ENCODE data around the gene CNGB1. TPM values are rescaled to one million over a fixed set of nuclear protein-coding genes. Genes with fewer than 3 reads are reported as not detected.

CNGB1 gene
- total and polyA plus RNA-seq, 2 donors (not counting 1 experiment from before 2014, with no cell fraction given): not detected

- H3K4me2 ChIP-seq (ENCODE audit: extremely low read depth, insufficient read depth, low read length): no peak overlapping the region
- H3K9ac ChIP-seq (ENCODE audit: insufficient read depth, low read length): no peak overlapping the region
- no peaks in the 10 kb centered on the region for H3K9me3 ChIP-seq (ENCODE audit: control insufficient read depth, insufficient read depth, low read depth, low read length)
- H3K27ac ChIP-seq (ENCODE audit: insufficient read depth, low read length): no peak overlapping the region
- TF ChIP-seq EZH2 (IDR thresholded peaks at IDR 0.05; ENCODE audit: low read length, missing control alignments): no peak
- TF ChIP-seq CTCF (conservative IDR thresholded peaks at IDR 0.05 in 1 of 2, IDR thresholded peaks at IDR 0.05 in 1 of 2; ENCODE audit: low read depth in 1 of 2, low read length in 2 of 2): no peak
- no peaks in the 10 kb centered on the region for H3K4me1 ChIP-seq (ENCODE audit: control insufficient read depth, extremely low read depth, insufficient read depth, low read length)
- no peaks in the 10 kb centered on the region for H3K27me3 ChIP-seq (ENCODE audit: control insufficient read depth, insufficient read depth, low read length)
- H2AFZ ChIP-seq (ENCODE audit: low read length): no peak overlapping the region
- no peaks in the 10 kb centered on the region for H3K36me3 ChIP-seq (ENCODE audit: control insufficient read depth, insufficient read depth, low read length)
- no peaks in the 10 kb centered on the region for H4K20me1 ChIP-seq (ENCODE audit: control insufficient read depth, extremely low read depth, insufficient read depth, low read length)
- no peak for DNase-seq (ENCODE audit: low read depth in 2 of 2)
- H3K4me3 ChIP-seq (replicated peaks in 1 of 4; ENCODE audit: control extremely low read depth in 1 of 4, insufficient read depth in 1 of 4, low read depth in 3 of 4, low read length in 4 of 4): no peak overlapping the region
- no peaks in the 10 kb centered on the region for H3K79me2 ChIP-seq (ENCODE audit: control insufficient read depth, insufficient read depth, low read length)
Measured at GRCh38 chr16:57946181-57946801, 24.6 kb downstream of the CNGB1 start.

GRCh38 chr16:57945740-57946138 is 25.2 kb downstream of the CNGB1 start:
- Histone ChIP-seq H2AFZ (ENCODE audit: low read length) (no peak overlapping the region), H3K4me1 (ENCODE audit: control insufficient read depth, extremely low read depth, insufficient read depth, low read length) (no peaks in the 10 kb centered on the region)
- DNase-seq (ENCODE audit: low read depth in 2 of 2): no peak

More at GRCh38 chr16:57945740-57946138, 25.2 kb downstream of the CNGB1 start:
- Histone ChIP-seq H4K20me1 (ENCODE audit: control insufficient read depth, extremely low read depth, insufficient read depth, low read length) (no peaks in the 10 kb centered on the region), H3K79me2 (ENCODE audit: control insufficient read depth, insufficient read depth, low read length) (no peaks in the 10 kb centered on the region), H3K4me2 (ENCODE audit: extremely low read depth, insufficient read depth, low read length) (no peak overlapping the region), H3K9me3 (ENCODE audit: control insufficient read depth, insufficient read depth, low read depth, low read length) (no peaks in the 10 kb centered on the region), H3K27ac (ENCODE audit: insufficient read depth, low read length) (no peak overlapping the region), H3K36me3 (ENCODE audit: control insufficient read depth, insufficient read depth, low read length) (no peaks in the 10 kb centered on the region), H3K9ac (ENCODE audit: insufficient read depth, low read length) (no peak overlapping the region), H3K27me3 (ENCODE audit: control insufficient read depth, insufficient read depth, low read length) (no peaks in the 10 kb centered on the region), H3K4me3 (replicated peaks in 1 of 4; ENCODE audit: control extremely low read depth in 1 of 4, insufficient read depth in 1 of 4, low read depth in 3 of 4, low read length in 4 of 4) (no peak overlapping the region)
- peak in 1 of 2 donors; percentile 17 for TF ChIP-seq CTCF (conservative IDR thresholded peaks at IDR 0.05 in 1 of 2, IDR thresholded peaks at IDR 0.05 in 1 of 2; ENCODE audit: low read depth in 1 of 2, low read length in 2 of 2)
- TF ChIP-seq EZH2 (IDR thresholded peaks at IDR 0.05; ENCODE audit: low read length, missing control alignments): no peak

Measured in fibroblast of lung (primary cell).